Activated gamma-delta T cell treated with Interleukin-2 at 50 U/mL for 16 hours (primary cell): Measurements from ENCODE around the gene NKAIN2.
"Not testable (repeated sequence)": the region's sequence is repeated elsewhere in the genome, so short reads cannot be mapped to it uniquely, and the experiment has no call there.

Experiments
- DNase-seq: peaks from one replicate; pipeline ENCODE4 v3.0.0-alpha.2; 2020

Gene NKAIN2

GRCh38 chr6:124356811-124357210 lies 553.1 kb downstream of the NKAIN2 start:
- DNase-seq, result no peak

- no peak for DNase-seq
These were observed 564.5 kb downstream of the NKAIN2 start for GRCh38 chr6:124368131-124368530.

GRCh38 chr6:124371974-124372475 lies 568.4 kb downstream of the NKAIN2 start:
- DNase-seq, result no peak

GRCh38 chr6:124373386-124373785 lies 569.7 kb downstream of the NKAIN2 start:
- DNase-seq, result no peak

- no peak for DNase-seq
These were observed 585.5 kb downstream of the NKAIN2 start for GRCh38 chr6:124389127-124389526.

- DNase-seq, result no peak
These were observed 589.9 kb downstream of the NKAIN2 start for GRCh38 chr6:124393536-124393935.

GRCh38 chr6:124396361-124396760 lies 592.7 kb downstream of the NKAIN2 start:
- DNase-seq, result no peak

GRCh38 chr6:124400261-124400999 lies 596.8 kb downstream of the NKAIN2 start:
- no peak for DNase-seq

- DNase-seq, result not testable (repeated sequence)
These were observed 606.8 kb downstream of the NKAIN2 start for GRCh38 chr6:124410425-124410824.

GRCh38 chr6:124412657-124413056 lies 609.0 kb downstream of the NKAIN2 start:
- not testable (repeated sequence) for DNase-seq

- DNase-seq, result no peak
These were observed 616.6 kb downstream of the NKAIN2 start for GRCh38 chr6:124420116-124420840.

- DNase-seq, result no peak
These were observed 620.0 kb downstream of the NKAIN2 start for GRCh38 chr6:124423621-124424020.

- DNase-seq, result no peak
These were observed 627.2 kb downstream of the NKAIN2 start for GRCh38 chr6:124430740-124431318.

- DNase-seq, result no peak
These were observed 629.0 kb downstream of the NKAIN2 start for GRCh38 chr6:124432620-124433019.

- DNase-seq, result no peak
These were observed 629.9 kb downstream of the NKAIN2 start for GRCh38 chr6:124433387-124434160.

GRCh38 chr6:124434421-124434820 lies 630.8 kb downstream of the NKAIN2 start:
- DNase-seq, result no peak

- no peak for DNase-seq
These were observed 633.1 kb downstream of the NKAIN2 start for GRCh38 chr6:124436803-124437202.

GRCh38 chr6:124438546-124439065 lies 634.9 kb downstream of the NKAIN2 start:
- no peak for DNase-seq

GRCh38 chr6:124441450-124441849 lies 637.8 kb downstream of the NKAIN2 start:
- DNase-seq, result no peak

- no peak for DNase-seq
These were observed 639.9 kb downstream of the NKAIN2 start for GRCh38 chr6:124443541-124443940.

- no peak for DNase-seq
These were observed 641.9 kb downstream of the NKAIN2 start for GRCh38 chr6:124445581-124445980.

GRCh38 chr6:124446961-124447360 lies 643.3 kb downstream of the NKAIN2 start:
- no peak for DNase-seq

- no peak for DNase-seq
These were observed 655.6 kb downstream of the NKAIN2 start for GRCh38 chr6:124459268-124459667.
